Tibial nerve (tissue), 4 donors: ENCODE measurements around the gene TPD52L1. TPM values are rescaled to one million over a fixed set of nuclear protein-coding genes. Genes with fewer than 3 reads are reported as not detected.
"Not testable (repeated sequence)": the region's sequence is repeated elsewhere in the genome, so short reads cannot be mapped to it uniquely, and the experiment has no call there.

Source experiments
- DNase-seq, 2 donors: peaks; one replicate each; pipeline ENCODE4 v3.0.0-alpha.2; 2019; ENCODE audit warnings: low spot score in 2 of 2
- H3K27ac ChIP-seq, 4 donors: fragments of 200-600 bp; sonication (generic) in 3 of 4; one replicate each; pipeline ENCODE4 v1.5.1; 2017 to 2019; ENCODE audit warnings: mild to moderate bottlenecking in 1 of 4
- H3K27me3 ChIP-seq, 2 donors: fragments of 200-600 bp; sonication (generic) in 1 of 2; one replicate each; pipeline versions ENCODE4 v1.5.1 to v1.6.0; 2017 to 2019
- H3K36me3 ChIP-seq, 3 donors: fragments of 200-600 bp; sonication (generic); one replicate each; pipeline ENCODE4 v1.5.1; 2018 to 2019
- H3K4me1 ChIP-seq, 4 donors: fragments of 200-600 bp; sonication (generic) in 3 of 4; one replicate each; pipeline ENCODE4 v1.5.1; 2017 to 2019
- H3K4me3 ChIP-seq, 4 donors: fragments of 200-600 bp; sonication (generic) in 3 of 4; one replicate each; pipeline ENCODE4 v1.5.1; 2017 to 2019; ENCODE audit warnings: mild to moderate bottlenecking in 1 of 4, moderate library complexity in 1 of 4
- H3K9me3 ChIP-seq, 4 donors: fragments of 200-600 bp; sonication (generic) in 3 of 4; one replicate each; pipeline ENCODE4 v1.5.1; 2017 to 2019
- CTCF ChIP-seq, 5 experiments: fragments of 200-600 bp in 3 of 5; fragments of 450-650 bp in 2 of 5; sonication (generic) in 3 of 5; IDR thresholded peaks; one replicate each; pipeline ENCODE4 v1.5.1; 2016 to 2019; ENCODE audit warnings: antibody characterized with exemption in 5 of 5, mild to moderate bottlenecking in 3 of 5, moderate library complexity in 2 of 5
- EP300 ChIP-seq, 2 donors: sonication (generic); formaldehyde crosslinking; IDR thresholded peaks; one replicate each; pipeline ENCODE4 v1.6.1; 2017; ENCODE audit warnings: antibody characterized with exemption in 2 of 2, mild to moderate bottlenecking in 1 of 2
- POLR2A ChIP-seq, 2 donors: fragments of 450-650 bp; IDR thresholded peaks; one replicate each; pipeline ENCODE4 v1.6.1; 2017; ENCODE audit warnings: antibody characterized with exemption in 2 of 2, mild to moderate bottlenecking in 2 of 2, moderate library complexity in 2 of 2
- WGBS, 2 donors: methylation state at CpG; one replicate each; pipeline ENCODE4 v1.1.5; 2018; 5-methylcytosine and 5-hydroxymethylcytosine counted together
- total RNA-seq, 4 donors: library from RNA; depleted of rRNA; stranded (reverse); fragments of >200 nt; gene quantifications; one replicate each; pipeline ENCODE4 v1.1.0, GENCODE V29; 2016

TPD52L1 gene
- total RNA-seq, 4 donors from 2014 or later, result 28.8 to 55.0 (median 45.6) TPM

- 96% methylated on average over 1 of the region's 1 CpG for WGBS, 2 donors
- Histone ChIP-seq H3K9me3 (peaks cover 0 to 10% (median 3%) of the 10 kb centered on the region in 4 donors), H3K4me1 (no peaks in the 10 kb centered on the region), H3K27ac (no peak overlapping the region), H3K4me3 (no peak overlapping the region), H3K27me3 (no peaks in the 10 kb centered on the region), H3K36me3 (peaks cover 0 to 79% (median 0%) of the 10 kb centered on the region in 3 donors)
- TF ChIP-seq CTCF (IDR thresholded peaks at IDR 0.05), result no peak
- TF ChIP-seq POLR2A (IDR thresholded peaks at IDR 0.05), result no peak
- TF ChIP-seq EP300 (IDR thresholded peaks at IDR 0.05), result no peak
- no peak for DNase-seq
Measured at GRCh38 chr6:125277838-125278237, 124.3 kb downstream of the TPD52L1 start.

GRCh38 chr6:125279961-125280360 is 126.4 kb downstream of the TPD52L1 start:
- H3K4me1 ChIP-seq, result no peaks in the 10 kb centered on the region
- no peak for DNase-seq
- peaks cover 0 to 81% (median 0%) of the 10 kb centered on the region in 3 donors for H3K36me3 ChIP-seq
- no peak overlapping the region for H3K4me3 ChIP-seq
- 87 to 94% methylated on average over 5 to 7 of the region's 7 CpGs for WGBS, 2 donors
- no peak for TF ChIP-seq EP300 (IDR thresholded peaks at IDR 0.05)
- TF ChIP-seq POLR2A (IDR thresholded peaks at IDR 0.05), result no peak
- TF ChIP-seq CTCF (IDR thresholded peaks at IDR 0.05), result no peak
- H3K9me3 ChIP-seq, result peaks cover 0 to 18% (median 5%) of the 10 kb centered on the region in 4 donors
- no peak overlapping the region for H3K27ac ChIP-seq
- no peaks in the 10 kb centered on the region for H3K27me3 ChIP-seq

GRCh38 chr6:125280370-125281035 is 126.9 kb downstream of the TPD52L1 start:
- Histone ChIP-seq H3K36me3 (peaks cover 0 to 81% (median 0%) of the 10 kb centered on the region in 3 donors), H3K9me3 (peaks cover 0 to 24% (median 6%) of the 10 kb centered on the region in 4 donors)
- not testable (repeated sequence) for H3K27ac ChIP-seq, H3K4me1 ChIP-seq, H3K27me3 ChIP-seq, H3K4me3 ChIP-seq, DNase-seq
- 86 to 92% methylated on average over 11 of the region's 11 CpGs for WGBS, 2 donors

GRCh38 chr6:125282470-125282869 is 128.9 kb downstream of the TPD52L1 start:
- H3K4me3 ChIP-seq, H3K27me3 ChIP-seq, H3K27ac ChIP-seq, DNase-seq, H3K4me1 ChIP-seq: not testable (repeated sequence)
- 95 to 97% methylated on average over 3 of the region's 3 CpGs for WGBS, 2 donors
- Histone ChIP-seq H3K9me3 (peaks cover 0 to 35% (median 9%) of the 10 kb centered on the region in 4 donors), H3K36me3 (peaks cover 0 to 82% (median 5%) of the 10 kb centered on the region in 3 donors)

GRCh38 chr6:125285353-125285752 is 131.8 kb downstream of the TPD52L1 start:
- Histone ChIP-seq H3K27ac (no peak overlapping the region), H3K4me1 (no peaks in the 10 kb centered on the region), H3K36me3 (peaks cover 0 to 92% (median 5%) of the 10 kb centered on the region in 3 donors), H3K9me3 (peaks cover 0 to 44% (median 9%) of the 10 kb centered on the region in 4 donors), H3K27me3 (no peaks in the 10 kb centered on the region), H3K4me3 (no peak overlapping the region)
- DNase-seq, result no peak
- WGBS, 2 donors, result 93 to 98% methylated on average over 1 of the region's 1 CpG
- no peak for TF ChIP-seq POLR2A (IDR thresholded peaks at IDR 0.05)
- no peak for TF ChIP-seq CTCF (IDR thresholded peaks at IDR 0.05)
- no peak for TF ChIP-seq EP300 (IDR thresholded peaks at IDR 0.05)

- H3K4me1 ChIP-seq, result no peaks in the 10 kb centered on the region
- H3K9me3 ChIP-seq, result peaks cover 0 to 38% (median 9%) of the 10 kb centered on the region in 4 donors
- H3K27me3 ChIP-seq, result no peaks in the 10 kb centered on the region
- no peak overlapping the region for H3K4me3 ChIP-seq
- no peak for DNase-seq
- 97 to 100% methylated on average over 1 of the region's 1 CpG for WGBS, 2 donors
- no peak overlapping the region for H3K27ac ChIP-seq
- TF ChIP-seq EP300 (IDR thresholded peaks at IDR 0.05) (no peak), CTCF (IDR thresholded peaks at IDR 0.05) (no peak), POLR2A (IDR thresholded peaks at IDR 0.05) (no peak)
- peaks cover 0 to 87% (median 5%) of the 10 kb centered on the region in 3 donors for H3K36me3 ChIP-seq
Measured at GRCh38 chr6:125285936-125286335, 132.4 kb downstream of the TPD52L1 start.
